ENCODE results near the gene SLC26A5.

The SLC26A5 gene

GRCh38 chr7:103348959-103349358 is 97.0 kb downstream of the SLC26A5 start:
- peaks cover 68% of the 10 kb centered on the region for H3K4me1 ChIP-seq (ENCODE audit: insufficient read depth, low read length)
- ATAC-seq (ENCODE audit: insufficient read depth, low read depth) (no peak), DNase-seq (no peak)
- no peaks in the 10 kb centered on the region for H3K9me3 ChIP-seq (ENCODE audit: insufficient read depth, low read length, severe bottlenecking)
- peaks cover 92% of the 10 kb centered on the region for H3K79me2 ChIP-seq (ENCODE audit: insufficient read depth, low read length)
- peaks cover 48% of the 10 kb centered on the region; the same call in 1 of the 2 replicates for H4K20me1 ChIP-seq (ENCODE audit: insufficient read depth, low read length)
- TF ChIP-seq, protein P1, sequence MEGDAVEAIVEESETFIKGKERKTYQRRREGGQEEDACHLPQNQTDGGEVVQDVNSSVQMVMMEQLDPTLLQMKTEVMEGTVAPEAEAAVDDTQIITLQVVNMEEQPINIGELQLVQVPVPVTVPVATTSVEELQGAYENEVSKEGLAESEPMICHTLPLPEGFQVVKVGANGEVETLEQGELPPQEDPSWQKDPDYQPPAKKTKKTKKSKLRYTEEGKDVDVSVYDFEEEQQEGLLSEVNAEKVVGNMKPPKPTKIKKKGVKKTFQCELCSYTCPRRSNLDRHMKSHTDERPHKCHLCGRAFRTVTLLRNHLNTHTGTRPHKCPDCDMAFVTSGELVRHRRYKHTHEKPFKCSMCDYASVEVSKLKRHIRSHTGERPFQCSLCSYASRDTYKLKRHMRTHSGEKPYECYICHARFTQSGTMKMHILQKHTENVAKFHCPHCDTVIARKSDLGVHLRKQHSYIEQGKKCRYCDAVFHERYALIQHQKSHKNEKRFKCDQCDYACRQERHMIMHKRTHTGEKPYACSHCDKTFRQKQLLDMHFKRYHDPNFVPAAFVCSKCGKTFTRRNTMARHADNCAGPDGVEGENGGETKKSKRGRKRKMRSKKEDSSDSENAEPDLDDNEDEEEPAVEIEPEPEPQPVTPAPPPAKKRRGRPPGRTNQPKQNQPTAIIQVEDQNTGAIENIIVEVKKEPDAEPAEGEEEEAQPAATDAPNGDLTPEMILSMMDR (IDR thresholded peaks at IDR 0.05; ENCODE audit: borderline replicate concordance, extremely low read depth, low read length, poor library complexity, severe bottlenecking): no peak
- TF ChIP-seq EZH2 (IDR thresholded peaks at IDR 0.05; ENCODE audit: borderline replicate concordance, low read depth, low read length, severe bottlenecking): no peak
- peak overlapping the region; percentile 67 for H3K9ac ChIP-seq (ENCODE audit: low read depth, low read length)
- H2AFZ ChIP-seq (ENCODE audit: low read depth, low read length): no peak overlapping the region
- H3K4me3 ChIP-seq (ENCODE audit: low read depth in 1 of 2, low read length in 2 of 2): peak overlapping the region; percentile 80 to 84; a peak in 3 of 4 replicates
- peaks cover 45% of the 10 kb centered on the region for H3K36me3 ChIP-seq (ENCODE audit: insufficient read depth, low read length)
- H3K27ac ChIP-seq (ENCODE audit: low read length): peak overlapping the region; percentile 53; the same call in 1 of the 2 replicates
- H3K27me3 ChIP-seq (ENCODE audit: insufficient read depth, low read length, poor library complexity): no peaks in the 10 kb centered on the region
- H3K4me2 ChIP-seq (ENCODE audit: insufficient read depth, low read length): peak overlapping the region; percentile 89

- H3K27ac ChIP-seq (ENCODE audit: low read length): peak overlapping the region; percentile 53
- H3K9ac ChIP-seq (ENCODE audit: low read depth, low read length): peak overlapping the region; percentile 67
- no peak overlapping the region for H2AFZ ChIP-seq (ENCODE audit: low read depth, low read length)
- TF ChIP-seq EZH2 (IDR thresholded peaks at IDR 0.05; ENCODE audit: borderline replicate concordance, low read depth, low read length, severe bottlenecking): no peak
- TF ChIP-seq, protein P1 (IDR thresholded peaks at IDR 0.05; ENCODE audit: borderline replicate concordance, extremely low read depth, low read length, poor library complexity, severe bottlenecking): no peak
- H3K79me2 ChIP-seq (ENCODE audit: insufficient read depth, low read length): peaks cover 92% of the 10 kb centered on the region
- DNase-seq: no peak
- H3K36me3 ChIP-seq (ENCODE audit: insufficient read depth, low read length): peaks cover 40% of the 10 kb centered on the region
- no peaks in the 10 kb centered on the region for H3K9me3 ChIP-seq (ENCODE audit: insufficient read depth, low read length, severe bottlenecking)
- peaks cover 71% of the 10 kb centered on the region for H3K4me1 ChIP-seq (ENCODE audit: insufficient read depth, low read length)
- no peaks in the 10 kb centered on the region for H3K27me3 ChIP-seq (ENCODE audit: insufficient read depth, low read length, poor library complexity)
- peak overlapping the region; percentile 80 to 84 for H3K4me3 ChIP-seq (ENCODE audit: low read depth in 1 of 2, low read length in 2 of 2)
- no peak for ATAC-seq (ENCODE audit: insufficient read depth, low read depth)
- H3K4me2 ChIP-seq (ENCODE audit: insufficient read depth, low read length): peak overlapping the region; percentile 89
- H4K20me1 ChIP-seq (ENCODE audit: insufficient read depth, low read length): peaks cover 48% of the 10 kb centered on the region; the same call in 1 of the 2 replicates
Observed at GRCh38 chr7:103348452-103348851, 97.6 kb downstream of the SLC26A5 start.

DNA sequence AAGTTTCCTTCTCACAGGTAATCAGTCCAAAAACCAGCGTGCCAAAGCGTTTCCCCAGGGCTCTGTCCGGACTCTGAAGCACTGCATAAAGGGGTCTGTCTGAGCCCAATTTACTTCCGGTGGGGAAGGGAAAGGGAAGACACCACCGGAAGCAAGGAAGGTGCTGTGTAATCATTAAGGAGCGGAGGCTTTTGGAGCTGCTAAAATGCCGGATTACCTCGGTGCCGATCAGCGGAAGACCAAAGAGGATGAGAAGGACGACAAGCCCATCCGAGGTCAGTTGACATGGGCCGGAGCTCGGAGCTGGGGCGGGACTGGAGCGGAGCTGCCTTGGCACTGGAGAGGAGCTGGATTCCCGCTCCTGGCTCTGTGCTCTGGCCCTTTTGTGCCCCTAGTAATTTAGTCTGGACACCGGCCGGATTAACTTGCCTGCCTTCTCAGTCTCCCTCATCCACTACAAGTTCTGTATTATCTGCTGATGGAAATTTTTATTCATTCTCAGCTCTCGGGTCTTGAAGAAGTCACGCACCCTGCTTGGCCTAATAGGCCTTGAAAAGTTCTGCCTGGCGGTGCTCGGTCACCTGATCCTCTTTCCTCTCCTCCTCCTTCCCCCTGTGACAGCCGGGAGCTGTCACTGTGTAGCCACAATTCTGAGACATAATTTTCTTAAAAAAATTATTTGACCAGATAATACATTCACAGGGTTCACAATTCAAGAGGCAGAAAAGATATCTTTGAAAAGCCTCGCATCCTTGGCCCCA is 98.3 kb downstream of the SLC26A5 start, which contains the start of gene PSMC2:
PSMC2 (plus strand) TSS at position 137 of the 761 bp plus-strand sequence; CDS start at position 206, 69 bp downstream.
- H3K27me3 ChIP-seq (ENCODE audit: insufficient read depth, low read length, poor library complexity): no peaks in the 10 kb centered on the region

More for the DNA sequence above, 98.3 kb downstream of the SLC26A5 start, which contains the start of gene PSMC2:
- TF ChIP-seq, protein P1 (IDR thresholded peaks at IDR 0.05; ENCODE audit: borderline replicate concordance, extremely low read depth, low read length, poor library complexity, severe bottlenecking): no peak
- no peak for TF ChIP-seq EZH2 (IDR thresholded peaks at IDR 0.05; ENCODE audit: borderline replicate concordance, low read depth, low read length, severe bottlenecking)
- Histone ChIP-seq H3K36me3 (ENCODE audit: insufficient read depth, low read length) (peaks cover 32% of the 10 kb centered on the region), H3K4me2 (ENCODE audit: insufficient read depth, low read length) (peak within 1 kb of the TSS; percentile 89), H3K9me3 (ENCODE audit: insufficient read depth, low read length, severe bottlenecking) (no peaks in the 10 kb centered on the region), H3K4me1 (ENCODE audit: insufficient read depth, low read length) (peaks cover 76% of the 10 kb centered on the region), H2AFZ (ENCODE audit: low read depth, low read length) (peak within 1 kb of the TSS; percentile 83), H3K4me3 (ENCODE audit: low read depth in 1 of 2, low read length in 2 of 2) (peak within 1 kb of the TSS; percentile 80 to 84), H3K9ac (ENCODE audit: low read depth, low read length) (peak within 1 kb of the TSS; percentile 67), H4K20me1 (ENCODE audit: insufficient read depth, low read length) (peaks cover 42% of the 10 kb centered on the region; the same call in 1 of the 2 replicates), H3K27ac (ENCODE audit: low read length) (peak within 1 kb of the TSS; percentile 82), H3K79me2 (ENCODE audit: insufficient read depth, low read length) (peaks cover 92% of the 10 kb centered on the region)
- DNase-seq (peak; percentile 90), ATAC-seq (ENCODE audit: insufficient read depth, low read depth) (peak; percentile 76)

Data from DND-41 (cell line).